GM23248 (cell line): ENCODE measurements around the gene ARNT2. TPM values are rescaled to one million over a fixed set of nuclear protein-coding genes. Genes with fewer than 3 reads are reported as not detected.

Experiments
- DNase-seq: peaks from one replicate; pipeline ENCODE4 v3.0.0-alpha.2; 2015
- H2AFZ ChIP-seq: fragments of 200-600 bp; sonication (generic); 2 replicates; pipeline ENCODE4 v1.6.1; 2016; ENCODE audit warnings: antibody characterized with exemption
- H3F3A ChIP-seq: fragments of 200-600 bp; sonication (generic); 2 replicates; pipeline ENCODE4 v1.6.1; 2016; ENCODE audit warnings: mild to moderate bottlenecking, antibody characterized with exemption, mixed run types; ENCODE audit not compliant: insufficient read depth
- H3K27ac ChIP-seq: fragments of 200-600 bp; sonication (generic); 2 replicates; pipeline ENCODE4 v1.5.1; 2016; ENCODE audit warnings: mild to moderate bottlenecking
- H3K27me3 ChIP-seq: fragments of 200-600 bp; sonication (generic); replicated peaks from 2 replicates; pipeline ENCODE4 v1.6.1; 2016; ENCODE audit warnings: mild to moderate bottlenecking; ENCODE audit not compliant: insufficient read depth
- H3K36me3 ChIP-seq: fragments of 200-600 bp; sonication (generic); 2 replicates; pipeline ENCODE4 v1.6.1; 2016; ENCODE audit warnings: low read depth, mild to moderate bottlenecking
- H3K4me1 ChIP-seq: fragments of 200-600 bp; sonication (generic); 2 replicates; pipeline ENCODE4 v1.6.1; 2016; ENCODE audit warnings: mild to moderate bottlenecking; ENCODE audit not compliant: insufficient read depth
- H3K4me2 ChIP-seq: fragments of 200-600 bp; sonication (generic); one replicate; pipeline ENCODE4 v1.6.1; 2016; ENCODE audit warnings: mild to moderate bottlenecking; ENCODE audit not compliant: unreplicated experiment
- H3K4me3 ChIP-seq: fragments of 200-600 bp; sonication (generic); 2 replicates; pipeline ENCODE4 v1.5.1; 2016; ENCODE audit warnings: mild to moderate bottlenecking
- H3K79me2 ChIP-seq: fragments of 200-600 bp; sonication (generic); 2 replicates; pipeline ENCODE4 v1.6.1; 2016; ENCODE audit warnings: mild to moderate bottlenecking; ENCODE audit not compliant: insufficient read depth
- H3K9ac ChIP-seq: fragments of 200-600 bp; sonication (generic); 2 replicates; pipeline ENCODE4 v1.6.1; 2016; ENCODE audit warnings: mild to moderate bottlenecking
- H3K9me2 ChIP-seq: fragments of 200-600 bp; sonication (generic); 2 replicates; pipeline ENCODE4 v1.6.1; 2016; ENCODE audit warnings: mixed run types, mild to moderate bottlenecking, moderate library complexity; ENCODE audit not compliant: insufficient read depth
- H3K9me3 ChIP-seq: fragments of 200-600 bp; sonication (generic); one replicate; pipeline ENCODE4 v1.6.1; 2017; ENCODE audit warnings: low read depth
- H4K20me1 ChIP-seq: fragments of 200-600 bp; sonication (generic); 2 replicates; pipeline ENCODE4 v1.6.0; 2016; ENCODE audit not compliant: insufficient read depth
- EZH2 ChIP-seq: fragments of 200-600 bp; sonication (generic); IDR thresholded peaks from 2 replicates; pipeline ENCODE4 v1.6.1; 2018; ENCODE audit warnings: antibody characterized with exemption, mild to moderate bottlenecking; ENCODE audit not compliant: insufficient read depth, poor library complexity, severe bottlenecking
- EZH2phosphoT487 ChIP-seq: fragments of 200-600 bp; sonication (generic); IDR thresholded peaks from 2 replicates; pipeline ENCODE4 v1.6.1; 2018; ENCODE audit warnings: antibody characterized with exemption, moderate library complexity, mild to moderate bottlenecking, low read depth; ENCODE audit not compliant: insufficient read depth
- WGBS, 2 experiments: methylation state at CpG; one replicate each; pipeline ENCODE4 v1.1.6; 2015 to 2017; ENCODE audit warnings: low lambda C conversion rate in 2 of 2, low coverage in 1 of 2; ENCODE audit errors: missing lambda C conversion rate in 2 of 2; 5-methylcytosine and 5-hydroxymethylcytosine counted together
- in situ Hi-C: fragments of 300-500 bp; cut with MboI; formaldehyde crosslinking; loops from 2 replicates; pipeline ENCODE4 v1.15.0; 2020
- polyA plus RNA-seq: library from polyadenylated mRNA; unstranded; fragments of >200 nt; fragmentation: Nextera tagmentation; extraction: Ambion mirVana; gene quantifications from 2 replicates; pipeline ENCODE4 v1.2.1, GENCODE V29; 2016
- total RNA-seq: library from RNA; depleted of rRNA; stranded (reverse); fragments of >200 nt; shearing (Covaris generic); gene quantifications from 2 replicates; pipeline ENCODE4 v1.2.3, GENCODE V29; 2014

The ARNT2 gene
- total and polyA plus RNA-seq, 2 experiments from 2014 or later: 9.3 to 23.5 TPM

DNA sequence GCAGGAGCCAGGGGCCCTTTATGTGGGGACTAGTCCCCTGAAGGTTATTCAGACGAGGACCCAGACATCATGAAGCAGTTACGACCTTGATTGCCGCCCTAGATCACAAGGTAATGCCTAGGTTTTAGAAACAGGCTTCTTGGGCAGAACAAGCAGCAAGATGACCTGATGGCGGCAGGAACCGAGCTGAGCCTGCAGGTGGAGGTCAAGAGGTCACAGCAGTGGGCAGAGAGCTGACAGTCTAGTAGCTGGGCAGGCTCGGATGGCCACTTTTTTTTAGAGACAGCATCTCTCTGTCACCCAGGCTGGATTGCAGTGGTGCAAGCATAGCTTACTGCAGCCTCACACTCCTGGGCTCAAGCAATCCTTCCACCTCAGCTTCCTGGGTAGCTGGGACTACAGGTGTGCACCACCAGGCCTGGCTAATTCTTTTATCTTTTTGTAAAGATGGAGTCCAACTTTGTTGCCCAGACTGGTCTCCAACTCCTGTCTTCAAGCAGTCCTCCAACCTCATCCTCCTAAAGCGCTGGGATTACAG lies 207.4 kb downstream of the ARNT2 start:
- no peak for DNase-seq
- Histone ChIP-seq H3K36me3 (no peaks in the 10 kb centered on the region), H3K9me3 (no peaks in the 10 kb centered on the region), H3K9me2 (no peaks in the 10 kb centered on the region), H3K27ac (no peak overlapping the region), H3K4me1 (peaks cover 20% of the 10 kb centered on the region), H3K27me3 (no peaks in the 10 kb centered on the region), H3F3A (no peaks in the 10 kb centered on the region), H2AFZ (no peak overlapping the region), H3K4me2 (no peak overlapping the region), H3K4me3 (no peak overlapping the region), H3K79me2 (no peaks in the 10 kb centered on the region), H4K20me1 (no peaks in the 10 kb centered on the region), H3K9ac (no peak overlapping the region)
- WGBS, 2 experiments: 87 to 93% methylated on average over 7 of the region's 7 CpGs
- TF ChIP-seq EZH2phosphoT487: no peak
- TF ChIP-seq EZH2: no peak
- in situ Hi-C loops: no loop called here

DNA sequence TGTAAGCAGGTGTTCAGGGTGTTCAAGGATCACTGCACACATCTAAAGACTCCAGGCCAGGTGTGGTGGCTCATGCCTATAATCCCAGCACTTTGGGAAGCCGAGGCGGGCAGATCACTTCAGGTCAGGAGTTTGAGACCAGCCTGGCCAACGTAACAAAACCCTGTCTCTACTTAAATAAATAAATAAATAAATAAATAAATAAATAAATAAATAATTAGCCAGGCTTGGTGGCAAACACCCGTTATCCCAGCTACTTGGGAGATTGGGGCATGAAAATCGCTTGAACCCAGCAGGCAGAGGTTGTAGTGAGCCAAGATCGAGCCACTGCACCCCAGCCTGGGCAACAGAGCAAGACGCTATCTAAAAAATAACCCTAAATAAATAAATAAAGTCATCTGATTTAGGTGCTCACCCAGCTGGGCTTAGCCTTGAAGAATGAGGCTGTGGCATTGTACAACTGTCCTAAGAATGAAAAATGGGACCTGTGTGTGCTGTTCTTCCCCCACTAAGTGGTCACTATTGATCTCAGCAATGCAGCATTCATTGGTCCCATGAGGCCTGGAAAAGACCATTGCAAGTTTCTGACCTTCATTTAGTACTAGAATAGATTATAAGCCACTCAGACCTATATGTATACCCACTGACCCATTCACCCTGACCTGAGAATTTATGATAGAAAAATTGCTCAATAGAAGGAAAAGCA lies 208.1 kb downstream of the ARNT2 start:
- no peaks in the 10 kb centered on the region for H3K27me3 ChIP-seq
- H2AFZ ChIP-seq: no peak overlapping the region
- in situ Hi-C loops: no loop called here
- H3K9ac ChIP-seq: no peak overlapping the region
- no peaks in the 10 kb centered on the region for H3K9me2 ChIP-seq
- WGBS, 2 experiments: 73 to 81% methylated on average over 7 of the region's 7 CpGs
- H3K36me3 ChIP-seq: no peaks in the 10 kb centered on the region
- no peaks in the 10 kb centered on the region for H4K20me1 ChIP-seq
- no peaks in the 10 kb centered on the region for H3K79me2 ChIP-seq
- TF ChIP-seq EZH2 (no peak), EZH2phosphoT487 (no peak)
- peaks cover 20% of the 10 kb centered on the region for H3K4me1 ChIP-seq
- H3K4me3 ChIP-seq: no peak overlapping the region
- H3F3A ChIP-seq: no peaks in the 10 kb centered on the region
- DNase-seq: no peak
- H3K27ac ChIP-seq: no peak overlapping the region
- no peak overlapping the region for H3K4me2 ChIP-seq
- no peaks in the 10 kb centered on the region for H3K9me3 ChIP-seq

DNA sequence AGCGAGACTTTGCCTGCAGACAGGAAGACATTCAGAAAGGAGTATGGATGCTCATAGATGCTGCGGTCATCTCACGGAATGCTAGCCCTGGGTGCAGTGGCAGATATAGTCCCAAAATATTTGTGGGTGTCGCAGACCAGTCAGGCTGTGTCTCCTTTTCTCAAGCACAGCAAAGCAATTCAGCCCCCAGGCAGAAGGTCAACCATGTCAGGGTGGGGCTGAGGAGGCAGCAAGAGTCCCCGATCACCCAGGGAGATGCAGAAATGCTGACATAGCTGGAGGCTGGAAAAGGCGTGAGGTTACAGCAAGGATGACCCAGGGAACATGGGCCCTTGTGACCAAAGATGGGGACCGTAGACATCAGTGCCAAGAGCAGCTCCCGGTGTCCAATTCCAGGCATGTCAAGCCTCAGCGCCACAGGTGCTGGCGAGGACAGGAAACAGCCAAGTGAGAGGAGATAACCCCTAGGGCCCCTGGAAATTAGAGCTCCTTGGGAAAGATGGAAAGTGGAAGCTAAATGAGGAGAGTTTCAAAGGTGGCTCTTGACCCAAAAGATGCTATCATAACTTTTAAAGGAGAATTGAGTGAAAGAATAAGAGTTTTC lies 209.7 kb downstream of the ARNT2 start:
- H3K27ac ChIP-seq: no peak overlapping the region
- TF ChIP-seq EZH2 (no peak), EZH2phosphoT487 (no peak)
- no peaks in the 10 kb centered on the region for H4K20me1 ChIP-seq
- no peaks in the 10 kb centered on the region for H3K27me3 ChIP-seq
- DNase-seq: no peak
- no peak overlapping the region for H3K4me2 ChIP-seq
- H3K9me2 ChIP-seq: no peaks in the 10 kb centered on the region
- 91 to 94% methylated on average over 10 of the region's 10 CpGs for WGBS, 2 experiments
- H3K9me3 ChIP-seq: no peaks in the 10 kb centered on the region
- peaks cover 10% of the 10 kb centered on the region for H3F3A ChIP-seq
- no peak overlapping the region for H2AFZ ChIP-seq
- no peaks in the 10 kb centered on the region for H3K79me2 ChIP-seq
- H3K9ac ChIP-seq: no peak overlapping the region
- no peaks in the 10 kb centered on the region for H3K36me3 ChIP-seq
- in situ Hi-C loops: no loop called here
- peaks cover 28% of the 10 kb centered on the region for H3K4me1 ChIP-seq
- no peak overlapping the region for H3K4me3 ChIP-seq

DNA sequence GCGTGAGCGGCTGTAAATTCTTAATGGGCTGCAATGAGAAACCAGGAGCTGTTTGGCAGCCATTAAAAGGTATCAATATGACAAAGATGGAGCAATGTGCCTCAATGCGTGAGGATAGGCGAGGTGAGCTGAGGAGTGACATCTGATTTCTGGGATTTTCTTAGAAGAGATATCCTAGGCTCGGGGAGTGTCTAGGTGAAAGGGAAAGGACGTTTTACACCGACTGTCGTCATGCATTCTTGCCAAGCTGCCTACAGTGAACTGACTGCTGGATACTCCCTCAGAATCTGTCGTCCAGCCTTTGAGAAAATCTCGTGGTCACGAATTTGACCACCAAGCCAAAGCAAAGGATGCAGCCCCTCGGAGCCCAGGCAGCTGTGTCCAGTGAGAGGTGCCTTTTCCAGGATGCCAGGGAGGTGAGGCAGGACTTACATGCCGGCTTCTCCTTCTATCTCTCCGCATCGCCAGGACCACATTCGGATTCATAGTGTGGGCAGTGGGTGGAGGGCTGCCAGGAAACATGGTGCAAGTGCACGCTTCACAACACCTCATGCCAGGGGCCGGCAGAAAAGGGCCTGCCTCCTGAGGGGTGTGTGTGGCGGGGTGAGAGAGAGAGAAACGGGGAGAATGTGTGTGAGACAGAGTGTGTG lies 210.7 kb downstream of the ARNT2 start:
- no peaks in the 10 kb centered on the region for H3K27me3 ChIP-seq
- WGBS, 2 experiments: 96 to 97% methylated on average over 19 to 20 of the region's 20 CpGs
- in situ Hi-C loops: no loop called here
- H3K9me3 ChIP-seq: no peaks in the 10 kb centered on the region
- H3K36me3 ChIP-seq: no peaks in the 10 kb centered on the region
- peaks cover 20% of the 10 kb centered on the region for H3F3A ChIP-seq
- TF ChIP-seq EZH2phosphoT487: no peak
- no peak for TF ChIP-seq EZH2
- H2AFZ ChIP-seq: no peak overlapping the region
- no peak overlapping the region for H3K4me3 ChIP-seq
- no peak overlapping the region for H3K9ac ChIP-seq
- no peaks in the 10 kb centered on the region for H3K79me2 ChIP-seq
- H3K27ac ChIP-seq: no peak overlapping the region
- peaks cover 33% of the 10 kb centered on the region for H3K4me1 ChIP-seq
- no peaks in the 10 kb centered on the region for H3K9me2 ChIP-seq
- no peak overlapping the region for H3K4me2 ChIP-seq
- no peak for DNase-seq
- no peaks in the 10 kb centered on the region for H4K20me1 ChIP-seq
